Endothelial cell (in vitro differentiated cells): ENCODE results near the gene MEN1. TPM values are rescaled to one million over a fixed set of nuclear protein-coding genes. Genes with fewer than 3 reads are reported as not detected.

Source experiments
- DNase-seq: peaks from one replicate; pipeline ENCODE4 v3.0.0; 2021; ENCODE audit warnings: low spot score
- H3K27ac Mint-ChIP-seq: one replicate; pipeline ENCODE4 v1.8.0; 2021; ENCODE audit warnings: mixed read lengths, inconsistent platforms; ENCODE audit not compliant: unreplicated experiment
- H3K27me3 Mint-ChIP-seq: one replicate; pipeline ENCODE4 v1.8.0; 2021; ENCODE audit warnings: mild to moderate bottlenecking, moderate library complexity, mixed read lengths, inconsistent platforms; ENCODE audit not compliant: unreplicated experiment
- H3K36me3 Mint-ChIP-seq: one replicate; pipeline ENCODE4 v1.8.0; 2021; ENCODE audit warnings: mild to moderate bottlenecking, low read depth, mixed read lengths, inconsistent platforms; ENCODE audit not compliant: unreplicated experiment
- H3K4me1 Mint-ChIP-seq: one replicate; pipeline ENCODE4 v1.8.0; 2021; ENCODE audit warnings: mild to moderate bottlenecking, mixed read lengths, inconsistent platforms; ENCODE audit not compliant: unreplicated experiment
- H3K4me3 Mint-ChIP-seq: one replicate; pipeline ENCODE4 v1.8.0; 2021; ENCODE audit warnings: mild to moderate bottlenecking, mixed read lengths, inconsistent platforms; ENCODE audit not compliant: unreplicated experiment
- H3K9me3 Mint-ChIP-seq: one replicate; pipeline ENCODE4 v1.8.0; 2021; ENCODE audit warnings: mixed read lengths, inconsistent platforms; ENCODE audit not compliant: unreplicated experiment
- total RNA-seq: library from RNA; stranded (reverse); fragmentation: NEBNext Ultra II Directional; extraction: Animal tissue kit (Norgen Biotek cat#: 25700); gene quantifications from one replicate; pipeline ENCODE4 v1.2.1, GENCODE V29; 2021; ENCODE audit not compliant: unreplicated experiment
- TF ChIP-seq, protein P1 (sequence below): fragments of 200-600 bp; sonication (generic); IDR thresholded peaks from one replicate; pipeline ENCODE4 v1.5.0; 2021; ENCODE audit warnings: antibody characterized with exemption; ENCODE audit not compliant: unreplicated experiment

MEN1 gene
- total RNA-seq, 1 donor from 2014 or later: 56.3 TPM

DNA sequence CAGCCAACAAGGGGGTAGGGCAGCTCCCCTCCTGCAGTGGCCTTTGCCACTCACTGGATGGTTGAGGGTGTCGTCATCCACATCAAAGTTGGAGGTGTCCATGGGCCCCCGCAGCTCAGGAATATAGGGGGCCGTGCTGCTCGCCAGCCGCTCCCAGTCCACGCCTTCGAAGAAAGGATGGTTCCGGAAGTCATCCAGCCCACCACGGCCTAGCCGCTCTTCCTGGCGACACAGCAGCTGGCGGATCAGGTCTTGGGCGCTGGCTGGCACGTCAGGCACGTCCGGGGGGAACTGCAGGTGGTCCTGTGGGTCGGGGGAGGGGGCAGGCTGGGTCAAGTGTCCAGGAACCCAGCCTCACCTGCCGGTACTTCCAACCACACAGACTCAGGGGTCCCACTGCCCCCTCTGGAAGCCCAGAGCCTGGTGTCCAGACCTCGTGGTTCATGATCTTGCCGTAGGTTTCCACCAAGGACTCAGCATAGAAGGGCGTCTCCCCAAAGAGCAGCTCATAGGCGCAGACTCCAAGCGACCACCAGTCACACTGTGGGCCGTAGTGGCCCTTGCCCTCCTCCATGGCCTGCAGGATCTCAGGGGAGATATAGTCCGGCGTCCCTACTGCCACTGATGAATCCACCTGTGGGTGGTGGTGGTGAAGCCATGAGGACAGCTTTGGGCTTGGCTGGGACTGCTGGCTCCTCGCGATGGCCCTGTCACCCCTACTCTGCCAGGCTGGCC is 28.4 kb upstream of the MEN1 start:
- H3K9me3 Mint-ChIP-seq: no peaks in the 10 kb centered on the region
- peaks cover 2% of the 10 kb centered on the region for H3K4me1 Mint-ChIP-seq
- peaks cover 2% of the 10 kb centered on the region for H3K27me3 Mint-ChIP-seq
- DNase-seq: no peak
- no peak overlapping the region for H3K27ac Mint-ChIP-seq
- TF ChIP-seq, protein P1, sequence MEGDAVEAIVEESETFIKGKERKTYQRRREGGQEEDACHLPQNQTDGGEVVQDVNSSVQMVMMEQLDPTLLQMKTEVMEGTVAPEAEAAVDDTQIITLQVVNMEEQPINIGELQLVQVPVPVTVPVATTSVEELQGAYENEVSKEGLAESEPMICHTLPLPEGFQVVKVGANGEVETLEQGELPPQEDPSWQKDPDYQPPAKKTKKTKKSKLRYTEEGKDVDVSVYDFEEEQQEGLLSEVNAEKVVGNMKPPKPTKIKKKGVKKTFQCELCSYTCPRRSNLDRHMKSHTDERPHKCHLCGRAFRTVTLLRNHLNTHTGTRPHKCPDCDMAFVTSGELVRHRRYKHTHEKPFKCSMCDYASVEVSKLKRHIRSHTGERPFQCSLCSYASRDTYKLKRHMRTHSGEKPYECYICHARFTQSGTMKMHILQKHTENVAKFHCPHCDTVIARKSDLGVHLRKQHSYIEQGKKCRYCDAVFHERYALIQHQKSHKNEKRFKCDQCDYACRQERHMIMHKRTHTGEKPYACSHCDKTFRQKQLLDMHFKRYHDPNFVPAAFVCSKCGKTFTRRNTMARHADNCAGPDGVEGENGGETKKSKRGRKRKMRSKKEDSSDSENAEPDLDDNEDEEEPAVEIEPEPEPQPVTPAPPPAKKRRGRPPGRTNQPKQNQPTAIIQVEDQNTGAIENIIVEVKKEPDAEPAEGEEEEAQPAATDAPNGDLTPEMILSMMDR: no peak
- no peak overlapping the region for H3K4me3 Mint-ChIP-seq
- peaks cover 3% of the 10 kb centered on the region for H3K36me3 Mint-ChIP-seq

DNA sequence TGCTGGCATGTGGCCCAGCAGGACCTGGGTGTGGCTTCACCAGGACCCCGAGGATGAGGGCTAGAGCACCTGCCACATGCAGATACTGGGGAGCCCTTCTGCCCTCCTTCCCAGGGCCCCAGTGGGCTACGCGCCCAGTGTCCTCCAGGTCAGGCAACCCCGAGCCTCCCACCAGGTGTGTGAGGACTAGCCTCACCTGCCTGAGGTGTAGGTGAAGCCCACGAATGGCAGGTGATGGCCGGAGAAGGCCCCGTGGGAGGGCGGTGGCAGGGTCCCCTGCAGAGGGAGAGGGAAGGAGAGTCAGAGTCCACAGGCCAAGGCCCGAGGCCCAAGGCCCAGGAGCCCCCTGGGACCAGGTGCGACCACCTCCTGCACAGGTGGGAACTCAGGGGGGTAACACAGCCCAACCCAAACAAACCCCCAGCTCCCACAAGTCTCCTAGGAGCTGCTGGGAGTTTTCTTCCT is 27.6 kb upstream of the MEN1 start:
- H3K27me3 Mint-ChIP-seq: peaks cover 2% of the 10 kb centered on the region
- TF ChIP-seq, protein P1: no peak
- H3K9me3 Mint-ChIP-seq: no peaks in the 10 kb centered on the region
- H3K4me1 Mint-ChIP-seq: peaks cover 2% of the 10 kb centered on the region
- H3K36me3 Mint-ChIP-seq: peaks cover 3% of the 10 kb centered on the region
- no peak overlapping the region for H3K4me3 Mint-ChIP-seq
- no peak for DNase-seq
- no peak overlapping the region for H3K27ac Mint-ChIP-seq

DNA sequence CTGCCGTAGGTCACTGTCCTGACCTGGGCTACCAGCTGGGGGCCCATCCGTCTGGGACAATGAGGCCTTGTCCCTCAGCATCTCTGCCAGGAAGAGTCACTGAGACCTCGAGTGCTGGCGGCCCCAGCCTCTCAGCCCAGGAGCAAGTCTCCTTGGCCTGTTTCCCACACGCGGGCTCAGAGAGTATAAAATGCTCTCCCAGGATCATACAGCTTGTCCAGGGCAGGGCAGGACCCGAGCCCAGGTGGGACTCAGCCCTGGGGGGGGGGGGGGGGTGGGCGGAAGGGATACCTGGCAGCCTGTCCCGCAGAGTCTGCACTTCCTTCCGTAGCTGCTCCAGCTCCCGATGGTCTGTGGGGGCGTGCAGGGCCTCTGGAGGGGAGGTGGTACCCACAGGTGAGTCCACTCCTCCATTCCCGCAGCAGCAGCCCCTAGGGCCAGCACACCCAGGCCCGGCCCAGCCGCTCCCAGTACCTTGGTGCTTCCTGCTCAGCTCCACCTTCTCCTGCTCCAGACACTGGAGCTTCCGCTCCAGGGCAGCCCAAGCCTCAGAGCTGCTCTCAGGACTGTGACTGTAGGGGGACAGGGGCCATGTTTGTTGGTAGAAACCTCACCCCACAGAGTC is 26.2 kb upstream of the MEN1 start:
- TF ChIP-seq, protein P1: no peak
- Mint-ChIP-seq H3K4me3 (no peak overlapping the region), H3K27me3 (peaks cover 8% of the 10 kb centered on the region), H3K36me3 (peaks cover 8% of the 10 kb centered on the region), H3K9me3 (no peaks in the 10 kb centered on the region), H3K4me1 (peaks cover 2% of the 10 kb centered on the region), H3K27ac (no peak overlapping the region)
- DNase-seq: no peak

DNA sequence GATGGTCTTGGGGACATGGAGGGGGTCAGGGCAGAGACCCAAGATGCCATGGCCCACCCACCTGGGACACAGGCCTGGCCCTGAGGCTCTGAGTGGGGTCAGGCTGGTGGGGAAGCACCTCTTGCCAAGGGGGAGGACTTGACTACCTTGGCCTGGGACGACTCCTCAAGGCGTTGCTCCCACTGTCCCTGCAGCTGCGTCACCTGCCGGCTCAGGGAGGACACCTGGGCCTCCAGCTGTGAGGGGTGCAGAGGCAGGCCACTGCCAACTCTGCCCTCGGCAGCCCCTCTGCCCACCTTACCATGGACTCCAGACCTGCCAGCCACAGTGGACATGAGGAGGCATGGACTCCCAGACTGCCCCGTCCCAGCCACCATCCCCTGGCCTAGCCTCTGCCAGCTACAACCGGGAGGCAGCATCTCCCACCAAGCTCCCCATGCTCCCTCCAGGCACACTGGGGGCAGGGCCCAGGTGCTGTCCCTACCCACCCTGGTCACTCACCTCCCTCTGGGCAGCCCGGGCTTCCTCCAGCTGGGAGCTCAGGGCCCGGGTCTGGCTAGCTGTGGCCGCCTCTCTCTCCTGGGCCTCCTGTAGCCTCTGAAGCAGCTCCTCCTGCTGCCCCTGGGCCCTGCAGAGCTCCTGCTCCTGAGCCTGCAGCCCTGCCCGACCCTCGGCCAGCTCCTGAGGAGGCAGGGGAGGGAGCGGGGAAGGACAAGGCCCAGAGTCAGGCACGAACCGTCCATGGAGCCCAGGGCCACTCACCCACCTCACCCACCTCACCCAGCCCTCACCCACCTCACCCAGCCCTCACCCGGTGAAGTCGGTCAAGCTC is 25.5 kb upstream of the MEN1 start:
- Mint-ChIP-seq H3K9me3 (no peaks in the 10 kb centered on the region), H3K27ac (no peak overlapping the region), H3K4me1 (peaks cover 2% of the 10 kb centered on the region), H3K27me3 (peaks cover 9% of the 10 kb centered on the region), H3K4me3 (no peak overlapping the region), H3K36me3 (peaks cover 8% of the 10 kb centered on the region)
- TF ChIP-seq, protein P1: no peak
- DNase-seq: no peak
